ENCODE results near the gene MACROH2A1.

MACROH2A1 gene

GRCh38 chr5:135289651-135290050 lies 109.4 kb downstream of the MACROH2A1 start:
- in situ Hi-C loops (cut with MboI; ENCODE audit: low sequenced_read_pairs): no loop called here

- in situ Hi-C loops (cut with MboI; ENCODE audit: low sequenced_read_pairs): no loop called here
These were observed 111.5 kb downstream of the MACROH2A1 start for GRCh38 chr5:135287551-135287950.
